GM12878 (cell line): ENCODE measurements around the gene DCTN2. TPM values are rescaled to one million over a fixed set of nuclear protein-coding genes. Genes with fewer than 3 reads are reported as not detected.
A peak's percentile ranks its signal among the peaks of the same experiment; 100 is the strongest.

Source experiments
- ATAC-seq: fragments of 200-7000 bp; cut with Tn5 transposase; 3 replicates; pipeline ENCODE4 v1.9.1; 2020; ENCODE audit warnings: mild to moderate bottlenecking, moderate library complexity
- BruUV-seq: library from RNA; stranded (reverse); fragments of 400-500 nt; replicated peaks from 2 replicates; lab custom pipeline; 2021; lab: Mats Ljungman, UMichigan
- CTCF ChIA-PET: fragments of 300-600 bp; sonication (Branson Sonifier 250); formaldehyde crosslinking; extraction: SDS; loops from one replicate; lab custom pipeline; 2021; ENCODE audit warnings: inconsistent platforms; lab: Yijun Ruan, JAX
- POLR2A ChIA-PET: fragments of 350-600 bp; formaldehyde crosslinking; extraction: SDS; loops from one replicate; lab custom pipeline; 2021; ENCODE audit warnings: inconsistent platforms; lab: Charles Lee
- RAD21 ChIA-PET: fragments of 300-600 bp; sonication (Branson Sonifier 250); formaldehyde crosslinking; loops from one replicate; lab custom pipeline; 2023; ENCODE audit warnings: antibody characterized with exemption; ENCODE audit not compliant: unreplicated experiment; lab: Charles Lee
- SMC1A ChIA-PET: fragments of 300-600 bp; sonication (Branson Sonifier 250); formaldehyde crosslinking; loops from one replicate; lab custom pipeline; 2023; ENCODE audit not compliant: unreplicated experiment, uncharacterized antibody; lab: Charles Lee
- DNase-seq: peaks from one replicate; pipeline ENCODE4 v3.0.0-alpha.2; 2011; ENCODE audit warnings: low read depth, low spot score
- FAIRE-seq: peaks from 3 replicates; lab custom pipeline; 2011; peaks lifted over from hg19 to GRCh38; lab: Jason Lieb, UNC
- H2AFZ ChIP-seq: 2 replicates; pipeline ENCODE4 v1.6.0; 2011; ENCODE audit warnings: low read depth, low read length, control low read depth; ENCODE audit not compliant: control insufficient read depth
- H3K27ac ChIP-seq: 2 replicates; pipeline ENCODE4 v1.5.1; 2011; ENCODE audit warnings: control low read depth; ENCODE audit not compliant: control insufficient read depth, insufficient read depth
- H3K27me3 ChIP-seq, 2 experiments: replicated peaks in 1 of 2; 2 replicates each; pipeline versions ENCODE4 v1.6.0 to v1.6.1; 2011; ENCODE audit warnings: low read length in 1 of 2; ENCODE audit not compliant: control insufficient read depth in 2 of 2, insufficient read depth in 2 of 2
- H3K36me3 ChIP-seq, 2 experiments: 2 replicates each; pipeline ENCODE4 v1.5.1; 2011; ENCODE audit warnings: low read length in 1 of 2; ENCODE audit not compliant: control insufficient read depth in 2 of 2, insufficient read depth in 2 of 2
- H3K4me1 ChIP-seq: 2 replicates; pipeline ENCODE4 v1.6.1; 2011; ENCODE audit warnings: mild to moderate bottlenecking, low read length, moderate library complexity, mixed read lengths; ENCODE audit not compliant: control insufficient read depth, insufficient read depth
- H3K4me2 ChIP-seq: 2 replicates; pipeline ENCODE4 v1.6.0; 2011; ENCODE audit warnings: control low read depth; ENCODE audit not compliant: control insufficient read depth, insufficient read depth
- H3K4me3 ChIP-seq: fragments of 200-600 bp; sonication (generic); 2 replicates; pipeline ENCODE4 v1.5.1; 2016
- H3K79me2 ChIP-seq: 2 replicates; pipeline ENCODE4 v1.6.0; 2011; ENCODE audit warnings: low read length; ENCODE audit not compliant: control insufficient read depth, insufficient read depth
- H3K9ac ChIP-seq: 2 replicates; pipeline ENCODE4 v1.8.0; 2011; ENCODE audit warnings: low read length, control low read depth, mixed read lengths; ENCODE audit not compliant: control insufficient read depth, insufficient read depth
- H3K9me3 ChIP-seq: replicated peaks from 3 replicates; pipeline ENCODE4 v1.5.1; 2011; ENCODE audit warnings: mild to moderate bottlenecking, low read length; ENCODE audit not compliant: control insufficient read depth, insufficient read depth
- H4K20me1 ChIP-seq: 2 replicates; pipeline ENCODE4 v1.6.0; 2011; ENCODE audit not compliant: control insufficient read depth, insufficient read depth
- ATF3 ChIP-seq: IDR thresholded peaks from 2 replicates; pipeline ENCODE4 v1.6.1; 2011; ENCODE audit warnings: low read depth, mild to moderate bottlenecking, low read length, moderate library complexity, borderline replicate concordance; ENCODE audit errors: extremely low read depth
- BCL3 ChIP-seq: IDR thresholded peaks from 2 replicates; pipeline ENCODE4 v1.6.1; 2011; ENCODE audit warnings: borderline replicate concordance, low read depth, mild to moderate bottlenecking, moderate library complexity, low read length; ENCODE audit not compliant: insufficient read depth, poor library complexity, severe bottlenecking
- CREM ChIP-seq: IDR thresholded peaks from 2 replicates; pipeline ENCODE4 v1.6.1; 2014; ENCODE audit warnings: antibody characterized with exemption, low read depth
- CUX1 ChIP-seq: IDR thresholded peaks from 2 replicates; pipeline ENCODE4 v1.6.1; 2012; ENCODE audit warnings: improper control_type of control experiment, low read depth, low read length; ENCODE audit not compliant: insufficient replicate concordance
- EP300 ChIP-seq, 2 experiments: fragments of 150-350 bp in 1 of 2; IDR thresholded peaks; 2 replicates each; pipeline ENCODE4 v1.6.1; 2011 to 2012; ENCODE audit warnings: low read depth in 2 of 2, low read length in 2 of 2, borderline replicate concordance in 1 of 2, improper control_type of control experiment in 1 of 2, inconsistent platforms in 1 of 2; ENCODE audit not compliant: control insufficient read depth in 1 of 2
- EZH2 ChIP-seq: IDR thresholded peaks from 2 replicates; pipeline ENCODE4 v1.6.1; 2012; ENCODE audit warnings: low read depth, mild to moderate bottlenecking, control low read depth, inconsistent platforms, low read length, borderline replicate concordance; ENCODE audit not compliant: control insufficient read depth
- FOS ChIP-seq: IDR thresholded peaks from 3 replicates; pipeline ENCODE4 v1.6.1; 2011; ENCODE audit warnings: borderline replicate concordance; ENCODE audit not compliant: insufficient read length; ENCODE audit errors: extremely low read depth
- HDAC2 ChIP-seq: fragments of 200-600 bp; sonication (generic); IDR thresholded peaks from 2 replicates; pipeline ENCODE4 v1.6.1; 2017
- MAX ChIP-seq: IDR thresholded peaks from 2 replicates; pipeline ENCODE4 v1.6.1; 2012; ENCODE audit warnings: low read depth, low read length, improper control_type of control experiment
- NFYB ChIP-seq: IDR thresholded peaks from 2 replicates; pipeline ENCODE4 v1.6.1; 2011; ENCODE audit warnings: low read depth, mild to moderate bottlenecking, low read length, improper control_type of control experiment, moderate library complexity; ENCODE audit not compliant: insufficient read depth
- NR2F1 ChIP-seq: fragments of 450-650 bp; conservative IDR thresholded peaks from 2 replicates; pipeline ENCODE4 v1.6.1; 2017; ENCODE audit warnings: mild to moderate bottlenecking
- ZNF622 ChIP-seq: fragments of 450-650 bp; IDR thresholded peaks from 2 replicates; pipeline ENCODE4 v1.6.1; 2017; ENCODE audit warnings: mild to moderate bottlenecking, inconsistent platforms
- ZZZ3 ChIP-seq: IDR thresholded peaks from 2 replicates; pipeline ENCODE4 v1.6.1; 2011; ENCODE audit warnings: low read depth; ENCODE audit not compliant: control insufficient read depth, insufficient read length
- WGBS: methylation state at CpG from one replicate; pipeline ENCODE4 v1.1.6; 2016; ENCODE audit warnings: low lambda C conversion rate; ENCODE audit not compliant: insufficient replicate concordance, insufficient coverage; ENCODE audit errors: missing lambda C conversion rate; 5-methylcytosine and 5-hydroxymethylcytosine counted together
- in situ Hi-C: fragments of 300-500 bp; cut with MboI; formaldehyde crosslinking; loops from 9 replicates; pipeline ENCODE4 v1.14.3; 2018; ENCODE audit warnings: mixed read lengths
- intact Hi-C: fragments of 100-400 bp; cut with micrococcal nuclease; formaldehyde crosslinking; loops from one replicate; pipeline ENCODE4 v1.14.2; 2022; ENCODE audit not compliant: unreplicated experiment
- polyA plus RNA-seq, 11 experiments: library from polyadenylated mRNA; depleted of rRNA in 4 of 11; unstranded in 6 of 11; stranded (reverse) in 5 of 11; fragments of >200 nt; fragmentation: Nextera tagmentation in 4 of 11; fragmentation: Illumina TruSeq in 1 of 11; extraction: Ambion mirVana in 4 of 11; extraction: Trizol in 1 of 11; gene quantifications; 1 replicate in 1 of 11; 2 replicates in 10 of 11; pipeline versions ENCODE4 v1.2.1 to v1.2.3, GENCODE V29; 2011 to 2016; ENCODE audit warnings: inconsistent platforms in 2 of 11, missing spikeins in 2 of 11, low read depth in 1 of 11
- total RNA-seq, 4 experiments: library from RNA; depleted of rRNA in 3 of 4; stranded (reverse); fragments of >200 nt in 3 of 4; fragmentation: Illumina TruSeq in 1 of 4; extraction: Trizol in 1 of 4; gene quantifications; 2 replicates each; pipeline versions ENCODE4 v1.2.1 to v1.2.3, GENCODE V29; 2013 to 2021

Gene DCTN2
- total and polyA plus RNA-seq, 10 of the 15 experiments (the other 5 are each of a cell fraction or from before 2014, with no cell fraction given) = 32.3 to 171 (median 100) TPM

- peaks cover 14 to 22% of the 10 kb centered on the region in 2 experiments for H3K36me3 ChIP-seq
- CTCF ChIA-PET = interaction anchor here (1.1 to 4.0 kb wide), 6 partner anchors 10 to 64 kb away, joined by 3 to 13 read pairs (median 5); no protein-coding TSS in a partner anchor
- peak within 1 kb of the TSS; percentile 99 for H3K27ac ChIP-seq
- H3K4me2 ChIP-seq = peak within 1 kb of the TSS; percentile 92
- peak within 1 kb of the TSS; percentile 98 for H3K4me3 ChIP-seq
- SMC1A ChIA-PET = interaction anchor here (0.6 to 1.6 kb wide), 7 partner anchors 19 to 153 kb away, joined by 3 to 8 read pairs (median 3); no protein-coding TSS in a partner anchor
- BruUV-seq = TSS peak; percentile 83
- H3K9ac ChIP-seq = peak within 1 kb of the TSS; percentile 97
- RAD21 ChIA-PET = interaction anchor here (1.0 to 2.4 kb wide), 5 partner anchors 40 to 90 kb away, joined by 3 to 9 read pairs (median 5); no protein-coding TSS in a partner anchor
- H3K9me3 ChIP-seq = no peaks in the 10 kb centered on the region
- DNase-seq = peak; percentile 91
- in situ Hi-C loops (no loop called here), intact Hi-C loops (loop anchor here (5.0 kb wide), 2 partner anchors 43 to 58 kb away; partner anchors contain the start of gene ARHGAP9)
- peaks cover 29% of the 10 kb centered on the region for H3K4me1 ChIP-seq
- 1% methylated on average over 31 of the region's 52 CpGs for WGBS
- peak; percentile 83 for ATAC-seq
- FAIRE-seq = peak; percentile 97
- H3K79me2 ChIP-seq = peaks cover 50% of the 10 kb centered on the region
- H3K27me3 ChIP-seq = no peaks in the 10 kb centered on the region
- POLR2A ChIA-PET = interaction anchor here (0.6 to 1.6 kb wide), 13 partner anchors 31 to 291 kb away, joined by 3 to 11 read pairs (median 4); partner anchors contain the start of genes ARHGAP9, ARHGEF25, PIP4K2C and SHMT2
- H2AFZ ChIP-seq = peak within 1 kb of the TSS; percentile 67
- peaks cover 4% of the 10 kb centered on the region; the same call in 1 of the 2 replicates for H4K20me1 ChIP-seq
- TF ChIP-seq HDAC2 (no peak), MAX (no peak; the same call in none of the 2 replicates), ZZZ3 (no peak), NR2F1 (peak; percentile 94), NFYB (peak; percentile 79), EP300 (IDR thresholded peaks at IDR 0.05; ENCODE audit: borderline replicate concordance in 1 of 2, control insufficient read depth in 1 of 2, low read depth in 2 of 2, low read length in 2 of 2) (peak in 1 of 2 experiments; percentile 58; a peak in 1 of 4 replicates), CREM (peak; percentile 67; the same call in 1 of the 2 replicates), CUX1 (no peak), BCL3 (peak; percentile 44), ZNF622 (no peak), FOS (peak; percentile 28), EZH2 (no peak), ATF3 (peak; percentile 70; the same call in 1 of the 2 replicates)
These were observed 26.8 kb downstream of the DCTN2 start, which contains the start of gene DDIT3 for GRCh38 chr12:57520053-57520818. Gene DDIT3, minus strand, starts transcription at chr12:57520514. Its CDS starts 3,108 bp downstream, at chr12:57517406.
